ENCODE data around the gene ZSCAN20. TPM values are rescaled to one million over a fixed set of nuclear protein-coding genes. Genes with fewer than 3 reads are reported as not detected.

Gene ZSCAN20
- total RNA-seq (2012; rRNA removed), result 8.1 and 11.1 TPM in 2 replicates
- 1.9 and 2.1 TPM in 2 replicates for polyA plus RNA-seq (2012; rRNA removed)
- polyA plus RNA-seq (2012; cell fraction: cytosol; rRNA removed), result 0.79 and 0.81 TPM in 2 replicates
- 3.0 and 5.9 TPM in 2 replicates for polyA plus RNA-seq (2012; cell fraction: nucleus; rRNA removed; ENCODE audit: low replicate concordance)
- Bru-seq, nascent RNA, result percentile 64 among the genes with signal in this experiment
- percentile 60 among the genes with signal in this experiment for BruChase-seq, experiment 1, labeled RNA remaining after a 6-hour chase
- percentile 70 among the genes with signal in this experiment for BruChase-seq, experiment 2, labeled RNA remaining after a 2-hour chase
- long read RNA-seq, partial matches to known transcripts, result 0 of 3 reads
- long read RNA-seq, other reads (novel, unspliced or antisense), result 3 of 3 reads

DNA sequence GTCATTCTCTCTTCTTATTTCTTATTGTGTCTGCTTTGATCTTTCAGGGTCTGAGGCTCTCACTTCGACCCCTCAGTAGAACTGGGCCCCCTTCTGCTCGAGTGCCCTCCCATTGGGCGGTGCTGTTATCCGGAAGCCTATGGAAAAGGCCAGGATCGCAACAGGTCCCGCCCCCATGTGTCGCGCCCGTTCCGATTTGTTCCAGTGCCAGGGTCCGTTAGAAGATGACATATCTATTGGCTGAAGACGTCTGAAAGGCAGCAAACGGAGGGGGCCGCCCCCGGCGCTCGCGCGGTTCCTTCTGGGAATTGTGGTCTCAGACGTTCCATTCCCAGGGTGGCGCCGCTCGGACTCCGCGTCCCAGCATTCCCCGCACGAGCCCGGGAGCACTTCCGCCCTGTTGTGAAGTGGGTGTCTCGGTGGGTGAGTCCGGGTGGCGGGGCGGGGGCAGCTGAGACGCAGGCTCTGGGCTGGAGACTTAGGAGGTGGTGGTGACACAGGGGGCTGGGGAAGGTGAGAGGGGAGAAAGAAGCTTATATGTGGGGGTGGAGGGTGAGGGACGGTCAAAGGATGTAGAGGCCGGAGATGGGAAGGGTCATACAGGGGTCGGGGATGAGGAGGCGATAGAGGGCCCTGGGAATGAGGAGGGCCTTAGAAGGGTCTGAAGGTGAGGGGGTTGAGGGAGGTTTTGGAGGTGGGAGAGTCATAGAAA, at the start of gene ZSCAN20:
Gene ZSCAN20 (plus strand): TSS at position 377 of the 712 bp plus-strand sequence. CDS start 6,644 bp downstream, outside the sequence.
- Histone ChIP-seq H4K8ac (ENCODE audit: low read depth in 2 of 2, low read length in 2 of 2) (peak within 1 kb of the TSS; percentile 95 to 96), H3K9me3 (ENCODE audit: control insufficient read depth, insufficient read depth, low read length) (no peaks in the 10 kb centered on the region), H3K4ac (ENCODE audit: low read depth, low read length) (peak within 1 kb of the TSS; percentile 87), H2AK9ac (replicated peaks; ENCODE audit: low read depth, low read length, poor library complexity) (peak within 1 kb of the TSS; percentile 80), H2BK5ac (ENCODE audit: low read depth, low read length, poor library complexity, severe bottlenecking) (peak within 1 kb of the TSS; percentile 70), H3K27me3 (ENCODE audit: control insufficient read depth, insufficient read depth, low read length) (no peaks in the 10 kb centered on the region), H3K79me1 (ENCODE audit: low read depth in 1 of 2, low read length in 2 of 2) (peaks cover 24 to 40% of the 10 kb centered on the region in 2 experiments), H3K23ac (ENCODE audit: low read depth, low read length) (peak within 1 kb of the TSS; percentile 46; the same call in 1 of the 2 replicates), H3K4me3 (ENCODE audit: insufficient read depth, low read depth, low read length) (peak within 1 kb of the TSS; percentile 77), H2BK15ac (ENCODE audit: low read depth, low read length) (peak within 1 kb of the TSS; percentile 90), H2AK5ac (ENCODE audit: low read depth, low read length) (peak within 1 kb of the TSS; percentile 47), H2AFZ (replicated peaks; ENCODE audit: low read length, poor library complexity) (peak within 1 kb of the TSS; percentile 93), H3K4me2 (ENCODE audit: low read depth, low read length) (peak within 1 kb of the TSS; percentile 91), H3K56ac (ENCODE audit: extremely low read depth, insufficient read depth, low read length) (peak within 1 kb of the TSS; percentile 48), H2BK120ac (ENCODE audit: low read depth, low read length) (peak within 1 kb of the TSS; percentile 33), H4K5ac (ENCODE audit: low read depth, low read length) (peak within 1 kb of the TSS; percentile 81), H4K91ac (ENCODE audit: insufficient read depth, low read depth, low read length) (peak within 1 kb of the TSS; percentile 66), H3K14ac (replicated peaks; ENCODE audit: low read depth, low read length) (peak within 1 kb of the TSS; percentile 93), H3K36me3 (ENCODE audit: control insufficient read depth, insufficient read depth, low read length) (no peaks in the 10 kb centered on the region; the same call in 1 of the 2 replicates), H3K18ac (ENCODE audit: low read depth, low read length) (peak within 1 kb of the TSS; percentile 38), H2BK20ac (ENCODE audit: low read depth, low read length) (peak within 1 kb of the TSS; percentile 64; the same call in 1 of the 2 replicates), H4K20me1 (ENCODE audit: insufficient read depth, low read length) (no peaks in the 10 kb centered on the region), H3K4me1 (ENCODE audit: control insufficient read depth, insufficient read depth, low read length) (peaks cover 12% of the 10 kb centered on the region), H3K9ac (ENCODE audit: low read depth, low read length) (peak within 1 kb of the TSS; percentile 83), H3K9me1 (ENCODE audit: insufficient read depth, low read length) (peaks cover 14% of the 10 kb centered on the region), H3K27ac (ENCODE audit: insufficient read depth, low read length) (peak within 1 kb of the TSS; percentile 69)
- DNase-seq (peak; percentile 98), ATAC-seq (ENCODE audit: low read depth) (peak; percentile 89)
- ChIA-PET POLR2A (ENCODE audit: unreplicated experiment) (no interaction called here), CTCF (interaction anchor here (0.8 to 1.0 kb wide), 4 partner anchors 33 to 386 kb away, joined by 3 read pairs; no protein-coding TSS in a partner anchor)
- dilution Hi-C loops (cut with HindIII; ENCODE audit: low sequenced_read_pairs, unreplicated experiment) (no loop called here), intact Hi-C loops (cut with micrococcal nuclease) (loop anchor here (1.0 to 5.0 kb wide), 3 partner anchors 141 to 290 kb away; partner anchors contain the start of gene TRIM62), in situ Hi-C loops (cut with MboI; ENCODE audit: low sequenced_read_pairs) (no loop called here)
- TF ChIP-seq POLR2A (IDR thresholded peaks at IDR 0.05; ENCODE audit: low read depth, low read length) (peak; percentile 82), FOS (IDR thresholded peaks at IDR 0.05; ENCODE audit: low read depth, low read length) (peak; percentile 14; the same call in 1 of the 2 replicates), RAD21 (IDR thresholded peaks at IDR 0.05; ENCODE audit: low read length) (no peak), NFE2L2 (IDR thresholded peaks at IDR 0.05; ENCODE audit: low read depth, low read length) (no peak), RFX5 (IDR thresholded peaks at IDR 0.05; ENCODE audit: low read depth, low read length) (no peak), BHLHE40 (IDR thresholded peaks at IDR 0.05; ENCODE audit: low read depth, low read length) (peak; percentile 72), MAFK (IDR thresholded peaks at IDR 0.05; ENCODE audit: low read depth, low read length) (no peak), CEBPB (IDR thresholded peaks at IDR 0.05; ENCODE audit: low read depth, low read length) (no peak), MAZ (IDR thresholded peaks at IDR 0.05; ENCODE audit: borderline replicate concordance, low read depth, low read length) (peak; percentile 95)
- TF ChIP-seq, protein P1, sequence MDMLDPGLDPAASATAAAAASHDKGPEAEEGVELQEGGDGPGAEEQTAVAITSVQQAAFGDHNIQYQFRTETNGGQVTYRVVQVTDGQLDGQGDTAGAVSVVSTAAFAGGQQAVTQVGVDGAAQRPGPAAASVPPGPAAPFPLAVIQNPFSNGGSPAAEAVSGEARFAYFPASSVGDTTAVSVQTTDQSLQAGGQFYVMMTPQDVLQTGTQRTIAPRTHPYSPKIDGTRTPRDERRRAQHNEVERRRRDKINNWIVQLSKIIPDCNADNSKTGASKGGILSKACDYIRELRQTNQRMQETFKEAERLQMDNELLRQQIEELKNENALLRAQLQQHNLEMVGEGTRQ (IDR thresholded peaks at IDR 0.05; ENCODE audit: low read depth, low read length), result no peak
- no TSS peak for BruUV-seq (replicated peaks)
- WGBS, 2 experiments (ENCODE audit: extremely low coverage in 2 of 2, insufficient read length in 1 of 2), result 1% methylated on average over 13 of the region's 38 CpGs; no CpG with 5 or more reads in 1 of the 2 experiments

Measured in IMR-90 (cell line).